H9 (cell line): Measurements from ENCODE around the gene LIPM. TPM values are rescaled to one million over a fixed set of nuclear protein-coding genes. Genes with fewer than 3 reads are reported as not detected.

Experiments used
- DNase-seq: peaks from one replicate; pipeline ENCODE4 v3.0.0-alpha.2; 2017
- H2AFZ ChIP-seq: one replicate; pipeline ENCODE4 v1.6.1; 2013; ENCODE audit warnings: mild to moderate bottlenecking, low read length, control low read depth, moderate library complexity
- H2AK5ac ChIP-seq: 2 replicates; pipeline ENCODE4 v1.6.1; 2013; ENCODE audit warnings: low read length, control low read depth, mixed read lengths; ENCODE audit not compliant: insufficient read length
- H2BK120ac ChIP-seq: one replicate; pipeline ENCODE4 v1.6.1; 2013; ENCODE audit warnings: low read depth, mild to moderate bottlenecking, low read length, control low read depth, inconsistent platforms; ENCODE audit not compliant: poor library complexity, severe bottlenecking
- H2BK12ac ChIP-seq: 2 replicates; pipeline ENCODE4 v1.6.1; 2013; ENCODE audit warnings: low read length, control low read depth, mixed read lengths, low read depth; ENCODE audit not compliant: insufficient read length
- H2BK15ac ChIP-seq: 2 replicates; pipeline ENCODE4 v1.6.1; 2013; ENCODE audit warnings: low read depth, low read length, control low read depth
- H2BK20ac ChIP-seq: one replicate; pipeline ENCODE4 v1.6.1; 2013; ENCODE audit warnings: low read depth, mild to moderate bottlenecking, low read length, control low read depth, inconsistent platforms; ENCODE audit not compliant: poor library complexity, severe bottlenecking
- H2BK5ac ChIP-seq: 2 replicates; pipeline ENCODE4 v1.6.1; 2013; ENCODE audit warnings: low read length, control low read depth, mixed read lengths; ENCODE audit not compliant: insufficient read length
- H3K14ac ChIP-seq: 2 replicates; pipeline ENCODE4 v1.6.1; 2013; ENCODE audit warnings: low read length, control low read depth; ENCODE audit not compliant: insufficient read depth
- H3K18ac ChIP-seq: 2 replicates; pipeline ENCODE4 v1.6.1; 2013; ENCODE audit warnings: low read depth, mild to moderate bottlenecking, mixed read lengths, low read length, control low read depth; ENCODE audit not compliant: insufficient read length
- H3K23ac ChIP-seq: 2 replicates; pipeline ENCODE4 v1.6.1; 2013; ENCODE audit warnings: low read length, control low read depth, mixed read lengths, low read depth; ENCODE audit not compliant: insufficient read length
- H3K23me2 ChIP-seq: 2 replicates; pipeline ENCODE4 v1.6.1; 2013; ENCODE audit warnings: low read depth, mild to moderate bottlenecking, mixed read lengths, low read length, control low read depth; ENCODE audit not compliant: insufficient read length, poor library complexity, severe bottlenecking
- H3K27ac ChIP-seq: 2 replicates; pipeline ENCODE4 v1.5.1; 2013; ENCODE audit warnings: low read length, control low read depth, mixed read lengths, low read depth; ENCODE audit not compliant: insufficient read length
- H3K27me3 ChIP-seq: 2 replicates; pipeline ENCODE4 v1.6.1; 2013; ENCODE audit warnings: low read length, control low read depth, inconsistent platforms; ENCODE audit not compliant: insufficient read depth
- H3K4ac ChIP-seq: 2 replicates; pipeline ENCODE4 v1.6.1; 2013; ENCODE audit warnings: low read depth, mild to moderate bottlenecking, control low read depth, inconsistent platforms, low read length, moderate library complexity
- H3K4me1 ChIP-seq: 2 replicates; pipeline ENCODE4 v1.6.1; 2013; ENCODE audit warnings: low read length, control low read depth, inconsistent platforms; ENCODE audit not compliant: insufficient read depth
- H3K4me2 ChIP-seq: 2 replicates; pipeline ENCODE4 v1.6.1; 2013; ENCODE audit warnings: low read length, control low read depth, mixed read lengths; ENCODE audit not compliant: insufficient read length, insufficient read depth
- H3K56ac ChIP-seq: 2 replicates; pipeline ENCODE4 v1.6.1; 2013; ENCODE audit warnings: low read depth, mild to moderate bottlenecking, mixed read lengths, low read length, control low read depth; ENCODE audit not compliant: insufficient read length
- H3K79me1 ChIP-seq: 2 replicates; pipeline ENCODE4 v1.6.1; 2013; ENCODE audit warnings: low read depth, mild to moderate bottlenecking, moderate library complexity, low read length, control low read depth, inconsistent platforms; ENCODE audit not compliant: insufficient read depth, poor library complexity, severe bottlenecking
- H3K79me2 ChIP-seq: 2 replicates; pipeline ENCODE4 v1.6.1; 2013; ENCODE audit warnings: low read length, control low read depth, inconsistent platforms; ENCODE audit not compliant: insufficient read depth
- H3K9ac ChIP-seq: 2 replicates; pipeline ENCODE4 v1.6.1; 2013; ENCODE audit warnings: low read length, control low read depth, mixed read lengths; ENCODE audit not compliant: insufficient read length; ENCODE audit errors: extremely low read depth
- H3K9me3 ChIP-seq: one replicate; pipeline ENCODE4 v1.6.1; 2013; ENCODE audit warnings: low read depth, low read length, inconsistent platforms; ENCODE audit not compliant: control insufficient read depth
- H3T11ph ChIP-seq: one replicate; pipeline ENCODE4 v1.6.1; 2013; ENCODE audit warnings: mild to moderate bottlenecking, low read length, control low read depth, inconsistent platforms
- H4K20me1 ChIP-seq: one replicate; pipeline ENCODE4 v1.6.1; 2013; ENCODE audit not compliant: control insufficient read depth, insufficient read length, insufficient read depth
- H4K5ac ChIP-seq: 2 replicates; pipeline ENCODE4 v1.6.1; 2013; ENCODE audit warnings: low read depth, mild to moderate bottlenecking, mixed read lengths, low read length, control low read depth; ENCODE audit not compliant: insufficient read length
- H4K8ac ChIP-seq: replicated peaks from 2 replicates; pipeline ENCODE4 v1.6.1; 2013; ENCODE audit warnings: low read length, control low read depth, mixed read lengths, low read depth; ENCODE audit not compliant: insufficient read length
- H4K91ac ChIP-seq: 2 replicates; pipeline ENCODE4 v1.6.1; 2013; ENCODE audit warnings: low read depth, mild to moderate bottlenecking, moderate library complexity, mixed read lengths, low read length, control low read depth; ENCODE audit not compliant: insufficient read length
- H3K27ac Mint-ChIP-seq, 3 experiments: 2 replicates in 2 of 3; 3 replicates in 1 of 3; pipeline ENCODE4 v1.8.0; 2020 to 2021; ENCODE audit warnings: mixed read lengths in 3 of 3, mild to moderate bottlenecking in 1 of 3, moderate library complexity in 1 of 3
- H3K27me3 Mint-ChIP-seq: 2 replicates; pipeline ENCODE4 v1.8.0; 2021; ENCODE audit warnings: low read depth, mild to moderate bottlenecking, moderate library complexity, mixed read lengths
- H3K36me3 Mint-ChIP-seq, 3 experiments: 2 replicates in 2 of 3; 3 replicates in 1 of 3; pipeline ENCODE4 v1.8.0; 2020 to 2021; ENCODE audit warnings: low read depth in 3 of 3, mixed read lengths in 3 of 3; ENCODE audit not compliant: insufficient read depth in 1 of 3
- H3K4me1 Mint-ChIP-seq, 2 experiments: 2 replicates each; pipeline ENCODE4 v1.8.0; 2020; ENCODE audit warnings: mixed read lengths in 2 of 2
- H3K4me3 Mint-ChIP-seq, 2 experiments: 2 replicates in 1 of 2; 3 replicates in 1 of 2; pipeline ENCODE4 v1.8.0; 2020 to 2021; ENCODE audit warnings: mild to moderate bottlenecking in 2 of 2, mixed read lengths in 2 of 2, moderate library complexity in 1 of 2
- H3K9me3 Mint-ChIP-seq, 2 experiments: 2 replicates in 1 of 2; 3 replicates in 1 of 2; pipeline ENCODE4 v1.8.0; 2020; ENCODE audit warnings: mild to moderate bottlenecking in 2 of 2, mixed read lengths in 2 of 2, moderate library complexity in 1 of 2
- CTCF ChIP-seq: fragments of 200-600 bp; sonication (generic); conservative IDR thresholded peaks from 3 replicates; pipeline ENCODE4 v1.8.0; 2021; ENCODE audit warnings: antibody characterized with exemption, mild to moderate bottlenecking
- WGBS: extraction: QIAGEN DNeasy Blood & Tissue Kit; methylation state at CpG from one replicate; pipeline ENCODE4 v1.1.7; 2013; ENCODE audit warnings: missing lambda C conversion rate, low lambda C conversion rate, mixed read lengths; ENCODE audit not compliant: insufficient read length; ENCODE audit errors: extremely low coverage; 5-methylcytosine and 5-hydroxymethylcytosine counted together
- total RNA-seq: library from RNA; stranded (reverse); gene quantifications from 2 replicates; pipeline ENCODE4 v1.2.1, GENCODE V29; 2021

The LIPM gene
- total RNA-seq, 1 experiment from 2014 or later = not detected

DNA sequence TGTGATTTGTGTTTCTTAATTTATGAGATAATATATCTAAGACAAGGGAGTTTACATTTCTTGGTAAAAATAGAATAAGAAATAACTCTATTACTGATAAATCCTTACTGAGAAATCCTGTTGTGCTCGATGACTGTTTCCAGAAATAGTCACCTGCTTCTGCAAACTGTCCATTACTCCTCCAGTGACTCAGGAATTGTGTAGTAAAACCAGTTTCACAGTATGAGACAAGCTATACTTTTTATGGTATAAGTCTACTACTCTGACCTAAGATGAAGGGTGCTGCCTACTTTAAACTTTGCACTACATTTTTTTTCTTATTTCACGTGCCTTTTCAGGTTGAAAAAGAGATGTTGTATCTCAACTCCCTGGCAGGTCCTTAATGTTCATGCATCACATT, 56.0 kb downstream of the LIPM start:
- Histone ChIP-seq H3K23ac (no peak overlapping the region), H4K5ac (no peak overlapping the region), H3K9ac (no peak overlapping the region), H4K8ac (no peak overlapping the region), H2BK20ac (no peak overlapping the region), H2BK120ac (no peak overlapping the region), H3K27ac (no peak overlapping the region), H3K4ac (no peak overlapping the region), H2BK5ac (no peak overlapping the region), H4K20me1 (no peaks in the 10 kb centered on the region), H3K4me1 (no peaks in the 10 kb centered on the region; the same call in 1 of the 2 replicates), H3K4me2 (no peak overlapping the region), H3K27me3 (no peaks in the 10 kb centered on the region), H3K9me3 (no peaks in the 10 kb centered on the region), H3K14ac (no peak overlapping the region), H3K79me2 (no peaks in the 10 kb centered on the region), H3K79me1 (no peaks in the 10 kb centered on the region), H2BK15ac (no peak overlapping the region), H3T11ph (no peak overlapping the region), H3K23me2 (no peaks in the 10 kb centered on the region), H2AFZ (no peak overlapping the region), H2BK12ac (no peak overlapping the region), H4K91ac (no peak overlapping the region), H2AK5ac (no peak overlapping the region), H3K18ac (no peak overlapping the region), H3K56ac (no peak overlapping the region)
- Mint-ChIP-seq H3K36me3 (no peaks in the 10 kb centered on the region), H3K27me3 (peaks cover 2% of the 10 kb centered on the region; the same call in 1 of the 2 replicates), H3K27ac (no peak overlapping the region), H3K4me3 (no peak overlapping the region), H3K4me1 (peaks cover 3 to 4% of the 10 kb centered on the region in 2 experiments), H3K9me3 (no peaks in the 10 kb centered on the region; a peak in 1 of 5 replicates)
- DNase-seq = no peak
- no peak for TF ChIP-seq CTCF
- WGBS = no CpG with 5 or more reads among the region's 2 CpGs
